HepG2 (cell line): ENCODE data around the gene KDM4F. TPM values are rescaled to one million over a fixed set of nuclear protein-coding genes. Genes with fewer than 3 reads are reported as not detected.

Experiments
- ASH2L ChIP-seq: fragments of 300-600, 200-600 bp; sonication (generic); IDR thresholded peaks from 2 replicates; pipeline ENCODE4 v1.7.0; 2017; ENCODE audit warnings: low read depth, mild to moderate bottlenecking, moderate library complexity, mixed read lengths, low read length; ENCODE audit not compliant: insufficient read length
- FLYWCH1 ChIP-seq: sonication (generic); formaldehyde crosslinking; IDR thresholded peaks from 2 replicates; pipeline ENCODE4 v1.8.1; 2023; ENCODE audit warnings: mild to moderate bottlenecking, missing genetic modification reagents
- FOXK2 ChIP-seq: fragments of 450-650 bp; IDR thresholded peaks from 2 replicates; pipeline ENCODE4 v1.6.1; 2016
- HDAC1 ChIP-seq: sonication (generic); formaldehyde crosslinking; IDR thresholded peaks from 2 replicates; pipeline ENCODE4 v1.5.1; 2020; ENCODE audit warnings: mild to moderate bottlenecking, missing genetic modification reagents
- HDAC6 ChIP-seq: fragments of 200-600 bp; sonication (generic); IDR thresholded peaks from 2 replicates; pipeline ENCODE4 v1.7.0; 2017; ENCODE audit warnings: mild to moderate bottlenecking, antibody characterized with exemption, low read length, low read depth
- MIER3 ChIP-seq: IDR thresholded peaks from 2 replicates; pipeline ENCODE4 v1.6.1; 2016; ENCODE audit warnings: missing compliant biosample characterization, borderline replicate concordance
- MXI1 ChIP-seq: IDR thresholded peaks from 3 replicates; pipeline ENCODE4 v1.6.1; 2012; ENCODE audit warnings: low read depth, low read length, inconsistent platforms, borderline replicate concordance
- NFE2 ChIP-seq: sonication (generic); formaldehyde crosslinking; IDR thresholded peaks from 2 replicates; pipeline ENCODE4 v1.4.0; 2020; ENCODE audit warnings: missing genetic modification reagents
- NFYC ChIP-seq: IDR thresholded peaks from 2 replicates; pipeline ENCODE4 v1.6.1; 2016; ENCODE audit warnings: missing genetic modification reagents, missing compliant biosample characterization
- SNAI1 ChIP-seq: sonication (generic); formaldehyde crosslinking; IDR thresholded peaks from 2 replicates; pipeline ENCODE4 v1.5.0; 2020; ENCODE audit warnings: mild to moderate bottlenecking, missing genetic modification reagents, borderline replicate concordance
- SRSF4 ChIP-seq: fragments of 200-400 bp; formaldehyde crosslinking; IDR thresholded peaks from one replicate; pipeline ENCODE4 v1.6.1; 2018; ENCODE audit warnings: mild to moderate bottlenecking, low read depth, low read length, moderate library complexity; ENCODE audit not compliant: poor library complexity, severe bottlenecking
- ZC3H13 ChIP-seq: sonication (generic); formaldehyde crosslinking; IDR thresholded peaks from 2 replicates; pipeline ENCODE4 v1.8.1; 2023; ENCODE audit warnings: mild to moderate bottlenecking, missing genetic modification reagents, moderate library complexity
- ZMYM2 ChIP-seq: sonication (generic); formaldehyde crosslinking; IDR thresholded peaks from 2 replicates; pipeline ENCODE4 v1.8.0; 2022; ENCODE audit warnings: mild to moderate bottlenecking, missing genetic modification reagents
- ZNF124 ChIP-seq: sonication (generic); formaldehyde crosslinking; IDR thresholded peaks from 2 replicates; pipeline ENCODE4 v1.4.0; 2020; ENCODE audit warnings: missing genetic modification reagents
- ZNF563 ChIP-seq: sonication (generic); formaldehyde crosslinking; IDR thresholded peaks from 2 replicates; pipeline ENCODE4 v1.8.0; 2022; ENCODE audit warnings: mild to moderate bottlenecking, moderate library complexity, missing genetic modification reagents
- ZNF839 ChIP-seq: sonication (generic); formaldehyde crosslinking; IDR thresholded peaks from 2 replicates; pipeline ENCODE4 v1.4.0; 2020; ENCODE audit warnings: missing genetic modification reagents, mild to moderate bottlenecking, borderline replicate concordance
- polyA plus RNA-seq, 8 experiments: library from polyadenylated mRNA; depleted of rRNA in 3 of 8; stranded (reverse) in 7 of 8; unstranded in 1 of 8; fragments of >200 nt; fragmentation: Illumina TruSeq in 4 of 8; extraction: Trizol in 4 of 8; gene quantifications; 2 replicates each; pipeline versions ENCODE4 v1.2.1 to v1.2.3, GENCODE V29; 2011 to 2016; ENCODE audit warnings: low read depth in 4 of 8, missing spikeins in 1 of 8, mixed read lengths in 1 of 8; ENCODE audit not compliant: insufficient read depth in 1 of 8
- total RNA-seq, 5 experiments: library from RNA; depleted of rRNA; stranded (reverse); fragments of >200 nt; fragmentation: Illumina TruSeq; extraction: Trizol; gene quantifications; 2 replicates each; pipeline ENCODE4 v1.2.3, GENCODE V29; 2016; ENCODE audit warnings: low read depth in 1 of 5
- TF ChIP-seq, protein P1 (sequence below): sonication (generic); formaldehyde crosslinking; IDR thresholded peaks from 2 replicates; pipeline ENCODE4 v1.4.0; 2020; ENCODE audit warnings: missing genetic modification reagents
- TF ChIP-seq, protein P2 (sequence below): sonication (generic); formaldehyde crosslinking; IDR thresholded peaks from 2 replicates; pipeline ENCODE4 v1.9.0; 2021; ENCODE audit warnings: missing genetic modification reagents, borderline replicate concordance
- TF ChIP-seq, protein P3 (sequence below): sonication (generic); formaldehyde crosslinking; IDR thresholded peaks from 2 replicates; pipeline ENCODE4 v1.4.0; 2020; ENCODE audit warnings: mild to moderate bottlenecking, missing genetic modification reagents
- TF ChIP-seq, protein P4 (sequence below): IDR thresholded peaks from 2 replicates; pipeline ENCODE4 v1.6.1; 2012; ENCODE audit warnings: low read depth, low read length, improper control_type of control experiment

Gene KDM4F
- total and polyA plus RNA-seq, 2 of the 13 experiments (the other 11 are each of a cell fraction or from before 2014, with no cell fraction given), result not detected

DNA sequence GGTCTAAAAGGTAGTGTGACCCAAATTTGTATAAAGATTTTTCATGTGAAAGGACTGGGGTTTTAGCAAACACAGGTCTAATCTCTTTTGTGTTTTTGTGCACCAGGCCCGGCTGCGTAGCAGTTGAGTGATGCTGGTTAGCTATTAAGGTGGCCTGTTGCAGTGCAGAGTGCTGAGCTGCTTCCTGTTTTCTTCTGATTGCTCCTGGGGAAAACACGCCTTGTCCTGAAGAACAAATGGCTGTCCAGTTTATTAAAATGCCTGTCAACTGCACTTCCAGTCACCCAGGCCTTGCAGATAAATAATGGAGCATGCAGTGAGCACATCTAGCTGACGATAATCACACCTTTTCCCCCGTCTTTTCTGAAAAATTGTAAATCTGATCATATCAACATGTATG lies 19.3 kb downstream of the KDM4F start (continued):
- TF ChIP-seq, protein P1, sequence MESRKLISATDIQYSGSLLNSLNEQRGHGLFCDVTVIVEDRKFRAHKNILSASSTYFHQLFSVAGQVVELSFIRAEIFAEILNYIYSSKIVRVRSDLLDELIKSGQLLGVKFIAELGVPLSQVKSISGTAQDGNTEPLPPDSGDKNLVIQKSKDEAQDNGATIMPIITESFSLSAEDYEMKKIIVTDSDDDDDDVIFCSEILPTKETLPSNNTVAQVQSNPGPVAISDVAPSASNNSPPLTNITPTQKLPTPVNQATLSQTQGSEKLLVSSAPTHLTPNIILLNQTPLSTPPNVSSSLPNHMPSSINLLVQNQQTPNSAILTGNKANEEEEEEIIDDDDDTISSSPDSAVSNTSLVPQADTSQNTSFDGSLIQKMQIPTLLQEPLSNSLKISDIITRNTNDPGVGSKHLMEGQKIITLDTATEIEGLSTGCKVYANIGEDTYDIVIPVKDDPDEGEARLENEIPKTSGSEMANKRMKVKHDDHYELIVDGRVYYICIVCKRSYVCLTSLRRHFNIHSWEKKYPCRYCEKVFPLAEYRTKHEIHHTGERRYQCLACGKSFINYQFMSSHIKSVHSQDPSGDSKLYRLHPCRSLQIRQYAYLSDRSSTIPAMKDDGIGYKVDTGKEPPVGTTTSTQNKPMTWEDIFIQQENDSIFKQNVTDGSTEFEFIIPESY (CRISPR knock-in tag), result no peak
- TF ChIP-seq NFYC (CRISPR knock-in tag), result peak; percentile 88
- TF ChIP-seq, protein P2, sequence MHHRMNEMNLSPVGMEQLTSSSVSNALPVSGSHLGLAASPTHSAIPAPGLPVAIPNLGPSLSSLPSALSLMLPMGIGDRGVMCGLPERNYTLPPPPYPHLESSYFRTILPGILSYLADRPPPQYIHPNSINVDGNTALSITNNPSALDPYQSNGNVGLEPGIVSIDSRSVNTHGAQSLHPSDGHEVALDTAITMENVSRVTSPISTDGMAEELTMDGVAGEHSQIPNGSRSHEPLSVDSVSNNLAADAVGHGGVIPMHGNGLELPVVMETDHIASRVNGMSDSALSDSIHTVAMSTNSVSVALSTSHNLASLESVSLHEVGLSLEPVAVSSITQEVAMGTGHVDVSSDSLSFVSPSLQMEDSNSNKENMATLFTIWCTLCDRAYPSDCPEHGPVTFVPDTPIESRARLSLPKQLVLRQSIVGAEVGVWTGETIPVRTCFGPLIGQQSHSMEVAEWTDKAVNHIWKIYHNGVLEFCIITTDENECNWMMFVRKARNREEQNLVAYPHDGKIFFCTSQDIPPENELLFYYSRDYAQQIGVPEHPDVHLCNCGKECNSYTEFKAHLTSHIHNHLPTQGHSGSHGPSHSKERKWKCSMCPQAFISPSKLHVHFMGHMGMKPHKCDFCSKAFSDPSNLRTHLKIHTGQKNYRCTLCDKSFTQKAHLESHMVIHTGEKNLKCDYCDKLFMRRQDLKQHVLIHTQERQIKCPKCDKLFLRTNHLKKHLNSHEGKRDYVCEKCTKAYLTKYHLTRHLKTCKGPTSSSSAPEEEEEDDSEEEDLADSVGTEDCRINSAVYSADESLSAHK (CRISPR knock-in tag), result no peak
- TF ChIP-seq ZNF563 (CRISPR knock-in tag), result no peak
- TF ChIP-seq, protein P3, sequence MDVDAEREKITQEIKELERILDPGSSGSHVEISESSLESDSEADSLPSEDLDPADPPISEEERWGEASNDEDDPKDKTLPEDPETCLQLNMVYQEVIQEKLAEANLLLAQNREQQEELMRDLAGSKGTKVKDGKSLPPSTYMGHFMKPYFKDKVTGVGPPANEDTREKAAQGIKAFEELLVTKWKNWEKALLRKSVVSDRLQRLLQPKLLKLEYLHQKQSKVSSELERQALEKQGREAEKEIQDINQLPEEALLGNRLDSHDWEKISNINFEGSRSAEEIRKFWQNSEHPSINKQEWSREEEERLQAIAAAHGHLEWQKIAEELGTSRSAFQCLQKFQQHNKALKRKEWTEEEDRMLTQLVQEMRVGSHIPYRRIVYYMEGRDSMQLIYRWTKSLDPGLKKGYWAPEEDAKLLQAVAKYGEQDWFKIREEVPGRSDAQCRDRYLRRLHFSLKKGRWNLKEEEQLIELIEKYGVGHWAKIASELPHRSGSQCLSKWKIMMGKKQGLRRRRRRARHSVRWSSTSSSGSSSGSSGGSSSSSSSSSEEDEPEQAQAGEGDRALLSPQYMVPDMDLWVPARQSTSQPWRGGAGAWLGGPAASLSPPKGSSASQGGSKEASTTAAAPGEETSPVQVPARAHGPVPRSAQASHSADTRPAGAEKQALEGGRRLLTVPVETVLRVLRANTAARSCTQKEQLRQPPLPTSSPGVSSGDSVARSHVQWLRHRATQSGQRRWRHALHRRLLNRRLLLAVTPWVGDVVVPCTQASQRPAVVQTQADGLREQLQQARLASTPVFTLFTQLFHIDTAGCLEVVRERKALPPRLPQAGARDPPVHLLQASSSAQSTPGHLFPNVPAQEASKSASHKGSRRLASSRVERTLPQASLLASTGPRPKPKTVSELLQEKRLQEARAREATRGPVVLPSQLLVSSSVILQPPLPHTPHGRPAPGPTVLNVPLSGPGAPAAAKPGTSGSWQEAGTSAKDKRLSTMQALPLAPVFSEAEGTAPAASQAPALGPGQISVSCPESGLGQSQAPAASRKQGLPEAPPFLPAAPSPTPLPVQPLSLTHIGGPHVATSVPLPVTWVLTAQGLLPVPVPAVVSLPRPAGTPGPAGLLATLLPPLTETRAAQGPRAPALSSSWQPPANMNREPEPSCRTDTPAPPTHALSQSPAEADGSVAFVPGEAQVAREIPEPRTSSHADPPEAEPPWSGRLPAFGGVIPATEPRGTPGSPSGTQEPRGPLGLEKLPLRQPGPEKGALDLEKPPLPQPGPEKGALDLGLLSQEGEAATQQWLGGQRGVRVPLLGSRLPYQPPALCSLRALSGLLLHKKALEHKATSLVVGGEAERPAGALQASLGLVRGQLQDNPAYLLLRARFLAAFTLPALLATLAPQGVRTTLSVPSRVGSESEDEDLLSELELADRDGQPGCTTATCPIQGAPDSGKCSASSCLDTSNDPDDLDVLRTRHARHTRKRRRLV (CRISPR knock-in tag), result no peak
- TF ChIP-seq, protein P4, sequence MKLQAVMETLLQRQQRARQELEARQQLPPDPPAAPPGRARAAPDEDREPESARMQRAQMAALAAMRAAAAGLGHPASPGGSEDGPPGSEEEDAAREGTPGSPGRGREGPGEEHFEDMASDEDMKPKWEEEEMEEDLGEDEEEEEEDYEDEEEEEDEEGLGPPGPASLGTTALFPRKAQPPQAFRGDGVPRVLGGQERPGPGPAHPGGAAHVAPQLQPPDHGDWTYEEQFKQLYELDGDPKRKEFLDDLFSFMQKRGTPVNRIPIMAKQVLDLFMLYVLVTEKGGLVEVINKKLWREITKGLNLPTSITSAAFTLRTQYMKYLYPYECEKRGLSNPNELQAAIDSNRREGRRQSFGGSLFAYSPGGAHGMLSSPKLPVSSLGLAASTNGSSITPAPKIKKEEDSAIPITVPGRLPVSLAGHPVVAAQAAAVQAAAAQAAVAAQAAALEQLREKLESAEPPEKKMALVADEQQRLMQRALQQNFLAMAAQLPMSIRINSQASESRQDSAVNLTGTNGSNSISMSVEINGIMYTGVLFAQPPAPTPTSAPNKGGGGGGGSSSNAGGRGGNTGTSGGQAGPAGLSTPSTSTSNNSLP, result peak; percentile 72
- TF ChIP-seq ASH2L, result peak; percentile 33
- no peak for TF ChIP-seq ZC3H13 (CRISPR knock-in tag)
- 0 out of 2 replicates have a peak, but pooled peaks have one; percentile 22 for TF ChIP-seq ZNF124 (CRISPR knock-in tag)
- no peak for TF ChIP-seq SNAI1 (CRISPR knock-in tag)
- no peak for TF ChIP-seq FLYWCH1
- TF ChIP-seq MXI1, result peak; percentile 83; the same call in 1 of the 3 replicates
- peak; percentile 76 for TF ChIP-seq FOXK2
- no peak for TF ChIP-seq HDAC6
- no peak for TF ChIP-seq NFE2
- peak; percentile 53; the same call in 1 of the 2 replicates for TF ChIP-seq HDAC1
- TF ChIP-seq ZNF839 (CRISPR knock-in tag), result no peak
- TF ChIP-seq MIER3, result peak; percentile 47; the same call in 1 of the 2 replicates
- no peak for TF ChIP-seq ZMYM2 (CRISPR knock-in tag)
- no peak for TF ChIP-seq SRSF4
